Measurements from ENCODE around the gene CLEC12A.

- TF ChIP-seq CTCF (IDR thresholded peaks at IDR 0.05) (no peak), POLR2A (IDR thresholded peaks at IDR 0.05) (no peak), EP300 (IDR thresholded peaks at IDR 0.05) (no peak), POLR2AphosphoS5 (IDR thresholded peaks at IDR 0.05) (no peak)
Measured at GRCh38 chr12:9960590-9960989, 10.6 kb upstream of the CLEC12A start.

Data from stomach (tissue), 4 donors.